ENCODE measurements around the gene ALDH1A2. TPM values are rescaled to one million over a fixed set of nuclear protein-coding genes. Genes with fewer than 3 reads are reported as not detected.

Gene ALDH1A2
- polyA plus RNA-seq, 1 donor from 2014 or later, result 0.24 TPM

DNA sequence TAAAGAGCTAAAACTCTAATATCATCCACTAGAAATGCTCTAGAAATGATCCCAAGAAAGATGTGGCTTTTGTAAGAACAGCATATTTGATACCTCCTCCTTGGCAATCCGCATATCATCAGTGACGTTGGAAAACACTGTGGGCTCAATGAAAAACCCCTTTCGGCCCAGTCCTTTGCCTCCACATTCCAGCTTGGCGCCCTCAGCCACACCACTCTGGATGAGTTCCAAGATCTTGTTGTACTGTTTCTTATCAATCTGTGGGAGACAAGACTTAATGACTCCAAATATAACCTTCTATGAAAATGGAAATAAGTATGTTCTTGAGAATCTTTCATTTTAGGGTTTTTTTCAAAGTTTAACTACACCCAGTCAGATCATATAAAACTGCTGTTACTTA lies 103.6 kb downstream of the ALDH1A2 start:
- H4K20me1 ChIP-seq (ENCODE audit: insufficient read depth), result no peaks in the 10 kb centered on the region
- H2AFZ ChIP-seq (ENCODE audit: low read depth, low read length), result no peak overlapping the region
- H3K27ac ChIP-seq (ENCODE audit: low read length), result no peak overlapping the region
- no peak for TF ChIP-seq REST (IDR thresholded peaks at IDR 0.05; ENCODE audit: borderline replicate concordance)
- TF ChIP-seq SMC3 (conservative IDR thresholded peaks at IDR 0.05; ENCODE audit: poor library complexity), result no peak
- TF ChIP-seq MXI1 (conservative IDR thresholded peaks at IDR 0.05; ENCODE audit: poor library complexity, severe bottlenecking), result no peak
- TF ChIP-seq EZH2 (IDR thresholded peaks at IDR 0.05; ENCODE audit: borderline replicate concordance, insufficient read depth, low read length, poor library complexity, severe bottlenecking), result no peak
- no peak for TF ChIP-seq POLR2AphosphoS5 (IDR thresholded peaks at IDR 0.05)
- TF ChIP-seq RAD21 (conservative IDR thresholded peaks at IDR 0.05), result no peak
- no peak for TF ChIP-seq TAF1 (IDR thresholded peaks at IDR 0.05; ENCODE audit: low read depth)
- no peak for TF ChIP-seq EP300 (conservative IDR thresholded peaks at IDR 0.05; ENCODE audit: poor library complexity, severe bottlenecking)
- TF ChIP-seq CTCF (IDR thresholded peaks at IDR 0.05; ENCODE audit: poor library complexity, severe bottlenecking), result no peak
- no peaks in the 10 kb centered on the region for H3K79me2 ChIP-seq (replicated peaks; ENCODE audit: insufficient read depth, low read length)
- no peak overlapping the region for H3K4me2 ChIP-seq (ENCODE audit: low read length)
- no peak overlapping the region for H3K4me3 ChIP-seq (ENCODE audit: low read length)
- no peaks in the 10 kb centered on the region for H3K36me3 ChIP-seq (ENCODE audit: insufficient read depth, low read length)
- no peaks in the 10 kb centered on the region for H3F3A ChIP-seq (ENCODE audit: insufficient read depth, low read length, poor library complexity, severe bottlenecking)
- H3K9ac ChIP-seq (ENCODE audit: low read length), result no peak overlapping the region
- H3K9me3 ChIP-seq (ENCODE audit: low read length), result no peaks in the 10 kb centered on the region
- H3K9me2 ChIP-seq (ENCODE audit: insufficient read depth, low read length), result no peaks in the 10 kb centered on the region
- no peaks in the 10 kb centered on the region for H3K27me3 ChIP-seq (ENCODE audit: insufficient read depth, low read depth, low read length)

GRCh38 chr15:57957113-57957512 lies 108.4 kb downstream of the ALDH1A2 start:
- Histone ChIP-seq H3K27ac (ENCODE audit: low read length) (no peak overlapping the region), H3K79me2 (replicated peaks; ENCODE audit: insufficient read depth, low read length) (no peaks in the 10 kb centered on the region), H3K27me3 (ENCODE audit: insufficient read depth, low read depth, low read length) (no peaks in the 10 kb centered on the region), H3K9me2 (ENCODE audit: insufficient read depth, low read length) (no peaks in the 10 kb centered on the region), H3F3A (ENCODE audit: insufficient read depth, low read length, poor library complexity, severe bottlenecking) (no peaks in the 10 kb centered on the region), H3K4me2 (ENCODE audit: low read length) (no peak overlapping the region), H4K20me1 (ENCODE audit: insufficient read depth) (no peaks in the 10 kb centered on the region), H2AFZ (ENCODE audit: low read depth, low read length) (no peak overlapping the region), H3K9ac (ENCODE audit: low read length) (no peak overlapping the region), H3K36me3 (ENCODE audit: insufficient read depth, low read length) (no peaks in the 10 kb centered on the region), H3K4me3 (ENCODE audit: low read length) (no peak overlapping the region), H3K9me3 (ENCODE audit: low read length) (no peaks in the 10 kb centered on the region)
- no peak for TF ChIP-seq MXI1 (conservative IDR thresholded peaks at IDR 0.05; ENCODE audit: poor library complexity, severe bottlenecking)
- TF ChIP-seq REST (IDR thresholded peaks at IDR 0.05; ENCODE audit: borderline replicate concordance), result no peak
- TF ChIP-seq RAD21 (conservative IDR thresholded peaks at IDR 0.05), result no peak
- no peak for TF ChIP-seq EZH2 (IDR thresholded peaks at IDR 0.05; ENCODE audit: borderline replicate concordance, insufficient read depth, low read length, poor library complexity, severe bottlenecking)
- TF ChIP-seq TAF1 (IDR thresholded peaks at IDR 0.05; ENCODE audit: low read depth), result no peak
- no peak for TF ChIP-seq POLR2AphosphoS5 (IDR thresholded peaks at IDR 0.05)
- TF ChIP-seq CTCF (IDR thresholded peaks at IDR 0.05; ENCODE audit: poor library complexity, severe bottlenecking), result no peak
- TF ChIP-seq SMC3 (conservative IDR thresholded peaks at IDR 0.05; ENCODE audit: poor library complexity), result no peak
- TF ChIP-seq EP300 (conservative IDR thresholded peaks at IDR 0.05; ENCODE audit: poor library complexity, severe bottlenecking), result no peak

Data from neural cell (in vitro differentiated cells).